ENCODE results near the gene TAGLN2.
"Not testable (repeated sequence)": the region's sequence is repeated elsewhere in the genome, so short reads cannot be mapped to it uniquely, and the experiment has no call there.

Gene TAGLN2

DNA sequence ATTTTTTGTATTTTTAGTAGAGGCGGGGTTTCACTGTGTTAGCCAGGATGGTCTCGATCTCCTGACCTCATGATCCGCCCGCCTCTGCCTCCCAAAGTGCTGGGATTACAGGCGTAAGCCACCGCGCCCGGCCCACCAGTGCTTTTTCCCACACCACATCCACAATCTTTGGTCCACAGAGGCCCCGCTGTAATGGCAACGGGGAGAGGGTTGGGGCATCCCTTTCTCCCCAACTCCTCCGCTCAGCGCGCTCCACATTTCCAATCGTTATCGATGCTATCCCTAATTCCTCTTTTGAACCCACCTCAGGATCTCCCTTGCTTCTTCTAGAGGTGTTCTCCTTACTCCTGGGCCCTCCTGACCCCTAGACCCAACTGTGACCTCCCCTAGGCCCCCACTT, 25.7 kb downstream of the TAGLN2 start:
- DNase-seq (ENCODE audit: low spot score) = not testable (repeated sequence)

DNA sequence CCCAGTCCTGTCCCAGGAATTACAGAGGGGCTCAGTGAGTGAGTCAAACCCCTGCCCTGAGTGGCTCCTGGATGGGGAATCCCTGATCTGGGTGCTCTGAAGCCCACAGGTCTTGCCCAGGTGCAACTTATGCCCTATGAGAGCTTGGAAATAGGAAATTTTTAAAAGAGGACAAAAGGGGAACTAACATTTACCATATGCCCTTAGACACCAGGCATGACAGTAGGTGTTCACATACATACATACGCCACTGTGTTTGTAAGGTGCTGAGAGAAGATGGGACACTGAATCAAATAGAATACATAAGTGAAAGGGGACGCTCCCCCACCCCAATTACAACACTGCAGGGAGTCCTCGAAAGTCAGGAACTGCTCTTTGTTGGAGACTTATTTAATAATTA, 26.8 kb downstream of the TAGLN2 start:
- no peak for DNase-seq (ENCODE audit: low spot score)

DNA sequence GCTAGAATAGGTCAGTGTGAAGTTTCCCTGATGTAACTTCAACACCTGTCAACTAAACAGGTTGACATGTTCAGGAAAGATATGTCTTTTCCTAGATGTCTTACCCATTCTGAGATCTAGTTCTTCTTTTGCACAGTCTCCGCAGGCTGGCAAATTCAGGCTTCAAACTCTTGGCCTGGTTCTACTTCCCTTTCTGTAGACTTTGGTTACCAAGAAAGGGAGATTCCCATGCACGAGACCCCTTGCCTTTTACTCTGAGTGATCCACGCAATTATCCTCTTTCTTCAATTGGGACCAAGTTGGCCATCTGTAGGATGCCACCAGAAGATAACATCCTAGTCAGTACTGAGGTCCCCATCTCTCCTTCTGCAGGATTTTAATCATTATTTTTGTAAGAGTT, 27.3 kb downstream of the TAGLN2 start:
- DNase-seq (ENCODE audit: low spot score) = no peak

DNA sequence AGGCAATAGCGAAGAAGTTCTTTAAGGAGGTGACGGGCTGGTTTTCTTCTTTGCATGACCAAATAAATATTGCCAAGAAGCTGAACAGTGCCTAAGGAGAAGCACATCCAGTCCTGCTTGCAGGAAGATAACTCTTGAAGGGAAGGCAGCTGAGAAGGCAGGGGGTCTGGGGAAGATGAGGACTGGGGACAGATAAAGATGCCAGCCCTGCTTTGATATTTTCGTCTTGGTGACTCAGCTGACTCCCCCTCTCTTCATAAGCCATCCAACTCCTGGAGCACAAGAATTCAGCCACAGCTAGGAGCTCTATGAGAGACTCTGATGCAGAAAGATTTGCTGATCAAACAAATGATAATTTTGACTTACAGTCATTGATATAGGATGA, 28.8 kb downstream of the TAGLN2 start:
- DNase-seq (ENCODE audit: low spot score) = no peak

DNA sequence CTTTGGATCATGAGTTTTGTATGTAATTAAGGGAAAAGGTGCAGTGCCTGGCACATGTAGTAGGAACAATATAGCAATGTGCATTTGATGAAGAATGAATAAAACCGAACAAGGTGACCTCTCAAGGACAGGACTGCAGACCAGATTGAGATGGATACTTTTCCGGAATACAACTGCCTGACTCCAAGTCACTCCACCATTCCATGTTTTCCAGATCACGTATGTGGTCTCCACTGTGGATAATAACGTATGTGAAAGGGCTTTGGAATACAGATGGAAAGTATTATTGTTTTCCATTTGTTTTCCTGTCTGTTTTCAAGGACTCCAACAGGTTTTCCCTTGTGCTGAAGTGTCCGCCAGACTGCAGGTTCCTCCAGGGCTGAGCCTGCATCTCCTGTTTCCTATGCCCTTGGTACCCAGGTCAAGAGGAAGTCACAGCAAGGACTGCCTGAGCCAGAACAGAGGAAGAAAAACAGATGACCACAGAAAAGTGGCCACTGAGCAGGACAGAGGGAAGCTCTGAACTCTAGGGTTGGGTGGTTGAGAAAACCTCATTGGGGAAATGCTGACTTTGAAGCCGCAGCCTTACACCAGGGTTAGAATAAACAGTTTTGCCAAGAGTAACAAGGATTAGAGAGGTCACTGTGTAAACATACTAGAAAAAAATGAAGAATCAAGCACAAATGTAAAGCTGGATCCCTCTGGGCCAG, 29.3 kb downstream of the TAGLN2 start:
- no peak for DNase-seq (ENCODE audit: low spot score)

DNA sequence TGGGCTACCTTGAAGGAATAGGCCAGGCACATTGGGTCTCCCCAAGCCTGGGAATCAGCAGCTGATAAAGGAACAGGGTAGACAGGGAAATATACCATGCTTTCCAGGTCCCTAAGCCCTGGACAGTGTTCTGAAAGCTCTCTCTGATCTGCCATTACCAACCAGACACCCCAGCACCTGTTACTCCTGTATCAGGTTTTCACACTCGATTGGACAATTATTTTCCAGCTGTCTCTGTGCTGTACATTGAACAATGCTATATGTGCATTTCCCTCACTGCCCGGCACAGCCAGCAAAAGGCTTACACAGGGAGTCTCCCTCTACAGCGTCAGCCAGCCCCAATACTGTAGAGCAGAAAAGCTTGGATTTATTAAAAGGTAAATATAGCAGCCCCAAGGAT, 30.0 kb downstream of the TAGLN2 start:
- DNase-seq (ENCODE audit: low spot score) = no peak

DNA sequence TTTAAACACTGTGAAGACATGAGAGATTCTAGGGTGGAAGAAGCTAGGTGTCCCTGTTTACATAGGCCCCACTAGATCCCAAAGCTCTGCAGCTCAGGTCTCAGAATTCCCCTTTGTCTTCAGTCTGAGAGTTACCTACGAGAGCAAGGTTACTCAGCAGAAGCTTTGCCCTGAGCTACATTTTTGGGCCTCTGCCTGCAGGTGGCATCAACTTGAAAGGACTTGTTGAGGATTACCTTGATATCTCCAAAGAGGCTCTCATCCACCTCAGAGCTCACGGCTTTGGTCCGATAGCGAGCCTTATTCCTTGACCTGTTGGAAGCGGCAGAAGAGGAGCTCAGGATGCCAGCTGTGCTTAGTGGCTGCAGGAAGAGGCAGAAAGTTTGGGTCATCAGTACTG, 32.4 kb downstream of the TAGLN2 start:
- DNase-seq (ENCODE audit: low spot score) = no peak

DNA sequence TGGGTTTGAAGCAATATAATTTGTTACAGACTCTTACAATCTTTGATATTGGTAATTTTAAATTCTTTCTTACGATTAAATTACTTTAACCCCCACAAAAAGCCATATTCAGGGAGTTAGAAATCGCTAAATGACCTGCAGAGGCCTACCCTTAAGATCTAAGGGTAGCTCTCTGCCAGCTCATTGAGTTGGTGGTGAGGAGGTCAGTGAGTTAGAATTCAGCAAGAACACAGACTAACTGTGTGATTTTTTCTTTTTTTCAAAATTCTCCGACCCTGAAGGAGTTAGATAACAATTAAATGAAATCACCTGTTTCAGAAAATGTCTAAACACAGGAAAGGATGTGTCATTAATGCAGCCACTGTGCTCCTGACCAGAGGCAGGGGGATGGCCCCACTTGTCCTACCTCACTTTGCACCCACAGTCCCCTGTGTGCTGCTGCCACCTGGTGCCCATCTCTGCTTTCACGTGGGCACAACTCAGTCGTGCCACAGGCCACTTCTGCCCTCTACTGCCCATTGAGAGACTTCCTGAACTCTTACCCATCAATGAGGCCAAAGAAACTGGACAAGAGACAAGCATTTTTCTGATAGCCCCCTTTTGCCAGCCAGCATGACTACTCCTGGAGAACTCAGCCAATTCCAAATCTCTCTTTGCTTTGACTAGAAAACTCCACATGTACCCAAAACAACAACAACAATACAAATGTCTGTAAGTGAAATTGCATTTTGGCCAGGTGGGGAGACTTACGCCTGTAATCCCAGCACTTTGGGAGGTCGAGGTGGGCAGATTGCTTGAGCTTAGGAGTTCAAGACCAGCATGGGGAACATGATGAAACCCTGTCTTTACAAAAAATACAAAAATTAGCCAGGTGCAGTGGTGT, 33.8 kb downstream of the TAGLN2 start:
- DNase-seq (ENCODE audit: low spot score) = peak; percentile 82

DNA sequence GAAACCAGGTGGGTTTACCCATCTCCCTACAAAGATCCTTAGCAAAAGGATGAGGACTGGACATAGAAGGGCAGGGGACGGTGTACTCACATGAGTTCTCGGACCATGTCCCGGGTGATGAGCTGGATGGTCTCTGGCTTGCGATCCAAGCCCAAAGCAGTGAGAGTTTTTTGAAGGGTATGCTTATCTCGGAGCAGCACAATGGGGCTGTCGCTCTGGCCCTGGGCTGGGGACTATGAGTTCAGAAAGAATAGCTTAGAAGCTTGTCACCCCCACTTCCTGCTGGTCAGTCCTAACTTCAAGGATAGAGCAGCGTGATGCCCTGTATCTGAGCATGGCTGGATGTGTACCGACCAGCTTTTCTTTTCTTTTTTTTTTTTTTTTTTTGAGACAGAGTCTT, 34.9 kb downstream of the TAGLN2 start:
- no peak for DNase-seq (ENCODE audit: low spot score)

GRCh38 chr1:159889821-159890252, 35.5 kb downstream of the TAGLN2 start:
- DNase-seq (ENCODE audit: low spot score) = no peak

GRCh38 chr1:159889202-159889601, 36.1 kb downstream of the TAGLN2 start:
- no peak for DNase-seq (ENCODE audit: low spot score)

GRCh38 chr1:159884296-159884695, 41.0 kb downstream of the TAGLN2 start:
- DNase-seq (ENCODE audit: low spot score) = no peak

GRCh38 chr1:159883134-159883533, 42.2 kb downstream of the TAGLN2 start:
- DNase-seq (ENCODE audit: low spot score) = no peak

DNA sequence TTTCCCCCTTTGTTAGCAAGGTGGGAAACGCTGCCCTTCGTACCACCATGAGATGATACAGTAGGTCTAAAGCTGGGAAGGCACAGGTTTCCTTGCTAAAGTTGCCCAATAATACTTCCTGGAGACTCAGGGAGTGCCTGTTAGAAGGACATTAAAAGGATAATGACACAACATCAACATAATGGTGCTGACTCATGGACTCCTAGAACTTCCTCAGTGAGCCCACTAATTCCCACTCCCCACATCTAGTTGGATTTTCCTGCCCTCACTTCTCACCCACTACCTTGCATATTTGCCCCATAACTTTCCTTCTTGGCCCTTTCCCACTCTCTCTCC, 42.8 kb downstream of the TAGLN2 start:
- DNase-seq (ENCODE audit: low spot score) = no peak

DNA sequence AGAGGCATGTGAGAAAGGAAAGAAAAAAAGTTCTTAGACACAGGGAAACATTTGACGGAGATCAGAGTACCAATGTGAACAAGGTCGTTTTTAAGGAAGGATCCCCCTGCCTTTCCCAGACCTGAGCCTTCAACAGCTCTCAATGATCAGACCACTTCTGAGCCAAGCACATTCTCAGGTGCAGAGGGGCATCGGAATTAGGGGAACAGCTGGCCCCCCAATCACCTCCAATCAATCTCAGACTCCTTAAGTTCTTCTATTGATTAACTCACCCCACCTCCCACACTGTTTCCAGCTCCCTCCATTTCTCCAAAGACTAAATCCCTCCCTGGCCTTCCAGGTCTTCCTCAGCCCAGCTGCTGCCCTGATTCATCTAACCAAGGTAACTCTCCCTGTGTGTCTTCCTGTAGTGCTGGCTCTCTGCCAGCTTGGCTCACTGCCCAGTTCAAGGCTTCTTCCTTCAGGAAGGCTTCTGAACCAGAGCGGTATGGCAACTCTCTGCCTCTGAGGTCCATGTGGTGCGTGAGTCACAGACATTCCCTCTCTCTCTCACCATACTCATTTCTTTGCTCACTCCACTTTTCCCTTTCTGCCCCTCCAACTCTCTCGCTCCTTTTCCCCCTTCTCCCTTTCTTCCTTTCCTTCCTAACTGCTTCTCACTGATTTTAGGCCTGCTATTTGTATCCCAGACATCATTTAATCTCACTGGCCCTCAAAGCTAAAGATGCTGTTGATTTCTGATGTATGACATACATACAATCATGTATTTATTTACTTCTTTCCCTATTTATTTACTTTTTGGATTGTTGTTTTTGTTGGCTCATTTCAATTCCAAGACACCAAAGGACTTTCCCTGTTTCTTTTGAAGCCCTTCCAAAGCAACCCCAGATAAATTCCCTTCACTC, 43.4 kb downstream of the TAGLN2 start:
- peak; percentile 59 for DNase-seq (ENCODE audit: low spot score)

DNA sequence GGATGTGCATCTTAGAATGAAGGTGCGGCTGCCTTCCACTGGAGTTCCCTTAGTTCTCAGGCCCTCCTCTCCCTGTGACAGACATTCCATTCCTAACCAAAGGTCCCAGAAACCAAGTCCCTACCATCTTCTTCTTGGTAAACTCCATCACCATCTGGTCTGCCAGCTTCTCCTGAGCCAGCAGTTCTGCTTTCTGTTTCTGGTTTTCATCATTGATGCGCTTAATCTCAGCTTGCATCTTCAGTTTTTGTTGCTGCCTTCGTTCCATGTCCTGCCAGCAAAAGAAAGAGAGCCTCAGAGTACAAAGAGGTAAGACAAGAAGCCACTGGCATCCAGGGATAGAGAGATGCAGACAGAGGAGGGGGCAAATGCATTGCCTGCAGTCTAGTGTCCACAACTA, 44.9 kb downstream of the TAGLN2 start:
- no peak for DNase-seq (ENCODE audit: low spot score)

DNA sequence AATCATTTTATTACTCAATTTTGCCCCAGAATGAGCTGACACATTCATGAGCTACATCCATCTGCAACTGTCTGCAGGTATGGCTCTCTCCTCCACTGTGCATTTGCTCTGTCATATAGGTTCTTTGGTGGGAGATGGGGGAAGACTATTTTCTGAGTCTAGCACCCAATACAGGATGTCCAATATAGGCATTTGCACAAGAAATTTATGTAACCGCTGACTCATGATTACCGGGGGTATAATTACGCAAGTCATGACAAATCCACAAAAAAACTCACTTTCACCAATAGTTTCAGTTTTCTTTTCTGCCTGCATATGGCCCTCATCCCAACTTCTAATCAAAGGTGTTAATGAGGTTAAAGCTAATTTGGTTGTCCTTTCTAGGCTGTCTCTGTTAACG, 45.3 kb downstream of the TAGLN2 start:
- DNase-seq (ENCODE audit: low spot score) = no peak

- no peak for DNase-seq (ENCODE audit: low spot score)
Measured at GRCh38 chr1:159879136-159879535, 46.2 kb downstream of the TAGLN2 start.

DNA sequence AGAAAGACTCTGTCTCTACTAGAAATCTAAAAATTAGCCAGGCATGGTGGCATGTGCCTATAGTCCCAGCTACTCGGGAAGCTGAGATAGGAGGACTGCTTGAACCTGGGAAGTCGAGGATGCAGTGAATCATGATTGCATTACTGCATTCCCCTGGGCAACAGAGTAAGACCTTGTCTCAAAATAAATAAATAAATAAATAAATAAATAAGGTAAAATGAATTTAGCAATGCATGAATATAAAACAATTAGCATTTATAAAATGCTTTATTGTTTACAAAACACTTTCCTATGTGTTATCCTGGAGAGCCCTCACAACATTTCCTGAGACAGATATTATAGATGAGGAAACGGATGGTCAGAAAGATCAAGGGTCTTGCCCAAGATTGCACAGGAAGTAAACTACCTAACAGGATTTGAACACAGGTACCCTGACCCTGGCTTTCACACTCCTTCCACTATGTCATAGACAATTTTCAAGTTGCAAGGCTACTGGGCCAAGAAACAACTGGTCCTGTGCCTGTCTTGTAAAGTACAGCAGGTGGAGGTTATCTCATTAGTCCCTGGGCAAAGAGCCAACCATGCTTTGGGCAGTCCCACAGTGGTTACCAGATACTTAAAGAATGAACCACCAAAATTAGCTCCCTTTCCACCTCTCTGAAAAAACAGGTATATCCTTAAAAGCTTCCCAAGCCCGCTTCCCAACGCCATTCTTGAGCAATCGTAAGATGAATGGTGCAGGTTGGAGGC, 47.4 kb downstream of the TAGLN2 start:
- no peak for DNase-seq (ENCODE audit: low spot score)

DNA sequence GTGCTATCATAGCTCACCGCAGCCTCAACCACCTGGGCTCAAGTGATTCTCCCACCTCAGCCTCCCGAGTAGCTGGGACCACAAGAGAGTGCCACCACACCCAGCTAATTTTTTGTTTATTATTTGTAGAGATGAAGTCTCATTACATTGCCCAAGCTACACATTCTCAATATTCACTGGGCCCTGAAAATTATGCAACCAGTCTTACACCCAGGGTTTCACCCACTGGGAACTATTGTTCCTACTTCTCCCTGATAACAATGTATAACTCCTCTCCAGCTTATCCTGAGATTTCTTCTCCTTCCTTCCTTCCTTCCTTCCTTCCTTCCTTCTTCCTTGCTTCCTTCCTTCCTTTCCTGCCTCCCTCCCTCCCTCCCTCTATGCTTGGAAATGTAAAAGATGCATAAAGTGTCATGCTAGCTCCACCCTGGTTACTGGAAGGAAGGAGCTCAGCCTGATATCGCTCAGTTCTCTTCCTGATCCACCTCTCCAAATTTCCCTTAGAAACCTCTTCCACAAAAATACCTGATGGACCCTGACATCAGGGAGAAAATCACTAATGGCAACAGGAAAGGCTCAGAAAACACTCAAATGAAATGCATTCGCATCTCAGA, 51.7 kb downstream of the TAGLN2 start:
- DNase-seq (ENCODE audit: low spot score) = no peak

- DNase-seq (ENCODE audit: low spot score) = no peak
Measured at GRCh38 chr1:159872891-159873290, 52.4 kb downstream of the TAGLN2 start.

Measured in CD4-positive, alpha-beta T cell treated with Interleukin-6 at 100 ng/mL for 8 hours (primary cell).